ENCODE results near the gene ALDOA.

GRCh38 chr16:30091474-30092372 is 26.2 kb downstream of the ALDOA start, which contains the start of gene TBX6:
- TF ChIP-seq, protein P1, sequence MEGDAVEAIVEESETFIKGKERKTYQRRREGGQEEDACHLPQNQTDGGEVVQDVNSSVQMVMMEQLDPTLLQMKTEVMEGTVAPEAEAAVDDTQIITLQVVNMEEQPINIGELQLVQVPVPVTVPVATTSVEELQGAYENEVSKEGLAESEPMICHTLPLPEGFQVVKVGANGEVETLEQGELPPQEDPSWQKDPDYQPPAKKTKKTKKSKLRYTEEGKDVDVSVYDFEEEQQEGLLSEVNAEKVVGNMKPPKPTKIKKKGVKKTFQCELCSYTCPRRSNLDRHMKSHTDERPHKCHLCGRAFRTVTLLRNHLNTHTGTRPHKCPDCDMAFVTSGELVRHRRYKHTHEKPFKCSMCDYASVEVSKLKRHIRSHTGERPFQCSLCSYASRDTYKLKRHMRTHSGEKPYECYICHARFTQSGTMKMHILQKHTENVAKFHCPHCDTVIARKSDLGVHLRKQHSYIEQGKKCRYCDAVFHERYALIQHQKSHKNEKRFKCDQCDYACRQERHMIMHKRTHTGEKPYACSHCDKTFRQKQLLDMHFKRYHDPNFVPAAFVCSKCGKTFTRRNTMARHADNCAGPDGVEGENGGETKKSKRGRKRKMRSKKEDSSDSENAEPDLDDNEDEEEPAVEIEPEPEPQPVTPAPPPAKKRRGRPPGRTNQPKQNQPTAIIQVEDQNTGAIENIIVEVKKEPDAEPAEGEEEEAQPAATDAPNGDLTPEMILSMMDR (IDR thresholded peaks at IDR 0.05; ENCODE audit: low read depth, low read length, poor library complexity, severe bottlenecking), result peak; percentile 35
- no peak for TF ChIP-seq EZH2phosphoT487 (IDR thresholded peaks at IDR 0.05; ENCODE audit: borderline replicate concordance, low read length)

Data from DOHH2 (cell line).